ENCODE measurements around the gene SUCLG2. TPM values are rescaled to one million over a fixed set of nuclear protein-coding genes. Genes with fewer than 3 reads are reported as not detected.

Gene SUCLG2
- total RNA-seq, 4 donors from 2014 or later: 38.7 to 42.9 (median 41.3) TPM

DNA sequence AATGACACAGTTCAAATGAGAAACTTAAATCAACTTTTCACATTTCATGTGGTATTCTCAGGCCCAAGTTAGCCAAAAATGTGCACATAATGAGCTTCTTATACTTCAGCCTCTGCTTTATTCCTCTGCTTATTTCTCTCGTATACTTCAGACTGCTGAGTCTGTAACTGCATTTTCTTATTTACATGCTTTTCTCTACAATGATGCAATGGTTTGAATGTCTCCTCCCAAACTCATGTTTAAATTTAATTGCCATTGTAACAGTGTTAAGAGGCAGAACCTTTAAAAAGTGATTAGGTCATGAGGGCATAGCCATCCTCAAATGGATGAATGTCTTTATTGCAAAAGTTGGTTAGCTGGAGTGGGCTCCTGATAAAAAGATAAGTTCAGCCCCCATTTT is 184.2 kb downstream of the SUCLG2 start:
- TF ChIP-seq, protein P1, sequence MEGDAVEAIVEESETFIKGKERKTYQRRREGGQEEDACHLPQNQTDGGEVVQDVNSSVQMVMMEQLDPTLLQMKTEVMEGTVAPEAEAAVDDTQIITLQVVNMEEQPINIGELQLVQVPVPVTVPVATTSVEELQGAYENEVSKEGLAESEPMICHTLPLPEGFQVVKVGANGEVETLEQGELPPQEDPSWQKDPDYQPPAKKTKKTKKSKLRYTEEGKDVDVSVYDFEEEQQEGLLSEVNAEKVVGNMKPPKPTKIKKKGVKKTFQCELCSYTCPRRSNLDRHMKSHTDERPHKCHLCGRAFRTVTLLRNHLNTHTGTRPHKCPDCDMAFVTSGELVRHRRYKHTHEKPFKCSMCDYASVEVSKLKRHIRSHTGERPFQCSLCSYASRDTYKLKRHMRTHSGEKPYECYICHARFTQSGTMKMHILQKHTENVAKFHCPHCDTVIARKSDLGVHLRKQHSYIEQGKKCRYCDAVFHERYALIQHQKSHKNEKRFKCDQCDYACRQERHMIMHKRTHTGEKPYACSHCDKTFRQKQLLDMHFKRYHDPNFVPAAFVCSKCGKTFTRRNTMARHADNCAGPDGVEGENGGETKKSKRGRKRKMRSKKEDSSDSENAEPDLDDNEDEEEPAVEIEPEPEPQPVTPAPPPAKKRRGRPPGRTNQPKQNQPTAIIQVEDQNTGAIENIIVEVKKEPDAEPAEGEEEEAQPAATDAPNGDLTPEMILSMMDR (IDR thresholded peaks at IDR 0.05): no peak
- WGBS, 2 donors: 91 to 96% methylated on average over 1 of the region's 1 CpG
- no peak for DNase-seq (ENCODE audit: low spot score in 2 of 2)
- H3K4me3 ChIP-seq (ENCODE audit: low read depth, poor library complexity, severe bottlenecking): no peak overlapping the region
- intact Hi-C loops (cut with DNase I; ENCODE audit: low total_unique reads): no loop called here

DNA sequence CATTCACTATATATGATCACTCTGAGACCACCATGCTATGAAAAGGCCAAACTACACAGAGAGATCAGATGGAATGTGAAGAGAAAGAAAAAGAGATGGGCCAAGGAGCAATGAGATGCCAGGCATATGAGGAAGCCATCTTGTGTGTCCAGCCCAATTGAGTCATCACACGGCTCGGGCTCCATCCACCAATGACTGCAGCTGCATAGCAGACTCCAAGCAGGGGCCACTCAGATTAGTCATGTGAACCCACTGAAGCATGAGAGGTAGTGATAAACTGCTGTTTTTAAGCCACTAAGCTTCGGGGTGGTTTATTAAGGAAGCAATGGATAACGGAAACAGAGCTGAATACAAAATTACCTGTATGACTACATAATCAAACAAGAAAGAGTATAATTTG is 185.9 kb downstream of the SUCLG2 start:
- 88 to 91% methylated on average over 4 of the region's 4 CpGs for WGBS, 2 donors
- no peak for TF ChIP-seq POLR2A (IDR thresholded peaks at IDR 0.05)
- TF ChIP-seq, protein P1 (IDR thresholded peaks at IDR 0.05): no peak
- DNase-seq (ENCODE audit: low spot score in 2 of 2): no peak
- no peak overlapping the region for H3K4me3 ChIP-seq (ENCODE audit: low read depth, poor library complexity, severe bottlenecking)
- intact Hi-C loops (cut with DNase I; ENCODE audit: low total_unique reads): no loop called here

DNA sequence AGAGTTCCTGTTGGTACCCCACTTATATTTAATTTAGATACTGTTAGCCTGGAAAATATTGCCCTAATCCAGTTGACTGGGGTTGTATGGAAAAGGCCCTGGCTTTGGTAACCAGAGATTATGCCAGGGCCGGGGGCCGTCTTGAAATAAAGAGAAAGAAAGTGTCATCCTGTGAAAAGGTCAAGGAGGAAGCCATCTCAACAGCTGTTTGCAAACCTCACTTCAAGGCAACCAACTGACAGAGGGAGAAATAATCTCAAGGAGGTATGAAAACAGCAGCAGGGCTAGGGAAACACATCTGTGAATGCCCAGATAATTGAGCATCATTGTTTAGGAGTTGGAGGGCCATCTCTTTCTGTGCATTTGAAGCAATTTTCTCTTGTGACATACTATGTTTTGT is 190.8 kb downstream of the SUCLG2 start:
- no peak for TF ChIP-seq POLR2A (IDR thresholded peaks at IDR 0.05)
- TF ChIP-seq, protein P1 (IDR thresholded peaks at IDR 0.05): no peak
- no peak for DNase-seq (ENCODE audit: low spot score in 2 of 2)
- intact Hi-C loops (cut with DNase I; ENCODE audit: low total_unique reads): no loop called here
- H3K4me3 ChIP-seq (ENCODE audit: low read depth, poor library complexity, severe bottlenecking): no peak overlapping the region
- 73 to 80% methylated on average over 2 of the region's 2 CpGs for WGBS, 2 donors

DNA sequence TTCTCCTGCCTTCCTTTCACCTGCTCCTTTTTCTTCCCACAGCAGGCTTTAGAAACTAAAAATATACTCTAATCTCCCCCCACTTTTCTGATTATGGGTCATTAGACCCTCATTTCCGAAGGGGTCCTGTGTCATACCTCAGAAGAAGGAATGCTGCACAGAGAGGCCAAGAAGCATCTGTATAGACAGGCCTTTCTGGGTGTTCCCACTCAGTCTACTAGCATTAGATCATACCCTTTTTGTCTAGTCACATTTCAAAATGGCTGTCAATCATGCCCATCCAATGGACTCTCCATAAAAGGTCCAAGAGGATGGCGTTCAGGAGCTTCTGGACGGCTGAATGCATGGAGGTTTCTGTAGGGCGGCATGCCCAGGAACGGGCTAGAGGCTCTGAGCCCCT is 192.2 kb downstream of the SUCLG2 start:
- TF ChIP-seq, protein P1 (IDR thresholded peaks at IDR 0.05): no peak
- no peak overlapping the region for H3K4me3 ChIP-seq (ENCODE audit: low read depth, poor library complexity, severe bottlenecking)
- DNase-seq (ENCODE audit: low spot score in 2 of 2): no peak
- WGBS, 2 donors: 91 to 94% methylated on average over 5 of the region's 5 CpGs
- intact Hi-C loops (cut with DNase I; ENCODE audit: low total_unique reads): no loop called here

DNA sequence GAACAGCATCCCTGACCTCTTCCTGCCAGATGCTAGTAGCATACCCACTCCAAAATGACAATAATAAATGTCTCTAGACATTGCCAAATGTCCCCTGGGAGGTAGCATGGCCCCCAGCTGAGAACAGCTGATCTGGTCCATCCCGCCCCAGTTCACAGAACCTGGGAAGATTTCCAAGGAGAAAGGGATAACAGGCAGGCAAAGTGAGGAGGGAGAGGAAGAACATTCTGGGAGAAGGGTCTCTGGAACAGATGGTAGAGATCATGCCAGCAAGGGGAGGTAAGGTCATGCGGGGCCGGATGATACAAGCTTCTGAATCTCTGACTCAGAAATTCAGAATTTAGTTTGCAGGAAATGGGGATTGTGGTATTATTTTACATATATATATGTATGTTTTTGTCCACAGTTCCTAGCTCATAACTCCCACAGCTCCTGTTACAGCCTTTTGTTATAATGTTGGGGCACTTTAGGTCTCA is 192.7 kb downstream of the SUCLG2 start:
- 76 to 82% methylated on average over 3 of the region's 3 CpGs for WGBS, 2 donors
- no peak for DNase-seq (ENCODE audit: low spot score in 2 of 2)
- intact Hi-C loops (cut with DNase I; ENCODE audit: low total_unique reads): no loop called here

More for the DNA sequence above, 192.7 kb downstream of the SUCLG2 start:
- TF ChIP-seq POLR2A (IDR thresholded peaks at IDR 0.05): no peak
- TF ChIP-seq, protein P1 (IDR thresholded peaks at IDR 0.05): no peak
- no peak overlapping the region for H3K4me3 ChIP-seq (ENCODE audit: low read depth, poor library complexity, severe bottlenecking)
